Measurements from ENCODE around the gene DLEC1. TPM values are rescaled to one million over a fixed set of nuclear protein-coding genes. Genes with fewer than 3 reads are reported as not detected.
"Not testable (repeated sequence)": the region's sequence is repeated elsewhere in the genome, so short reads cannot be mapped to it uniquely, and the experiment has no call there.

DLEC1 gene
- total and polyA plus RNA-seq, 5 donors: 0.23 to 1.0 (median 0.48) TPM

- intact Hi-C loops (cut with DNase I): no loop called here
- Histone ChIP-seq H3K4me1 (ENCODE audit: control insufficient read depth, insufficient read depth, low read length) (no peaks in the 10 kb centered on the region), H3K27ac (ENCODE audit: low read length) (no peak overlapping the region), H3K4me3 (ENCODE audit: low read length) (no peak overlapping the region), H3K9me3 (ENCODE audit: control insufficient read depth, low read length) (no peaks in the 10 kb centered on the region), H3K27me3 (ENCODE audit: control insufficient read depth, insufficient read depth) (no peaks in the 10 kb centered on the region)
- 80% methylated on average over 4 of the region's 4 CpGs for WGBS
- DNase-seq (no peak), ATAC-seq (peak; percentile 62 to 67)
These were observed 10.5 kb downstream of the DLEC1 start for GRCh38 chr3:38049358-38050126.

DNA sequence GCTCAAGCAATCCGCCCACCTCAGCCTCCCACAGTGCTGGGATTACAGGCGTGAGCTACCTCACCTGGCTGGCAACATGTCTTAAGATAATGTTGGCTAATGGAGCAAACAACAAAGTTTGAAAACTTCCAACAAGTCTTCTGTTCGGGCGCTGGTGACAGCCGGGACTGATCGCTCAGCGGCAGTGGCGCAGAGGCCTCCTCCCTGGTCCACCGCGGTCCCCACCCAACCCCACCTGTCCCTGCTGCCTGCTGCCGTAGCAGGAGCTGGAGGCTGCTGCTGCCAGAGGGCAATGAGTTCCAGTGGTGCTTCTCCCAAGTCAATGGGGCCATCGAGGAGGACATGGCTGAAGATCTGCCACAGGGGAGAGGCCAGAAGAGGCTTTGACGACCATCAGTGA is 12.1 kb downstream of the DLEC1 start:
- no peak for ATAC-seq
- intact Hi-C loops (cut with DNase I): no loop called here
- no peaks in the 10 kb centered on the region for H3K4me1 ChIP-seq (ENCODE audit: control insufficient read depth, insufficient read depth, low read length)
- no peaks in the 10 kb centered on the region for H3K9me3 ChIP-seq (ENCODE audit: control insufficient read depth, low read length)
- 93% methylated on average over 13 of the region's 13 CpGs for WGBS
- H3K4me3 ChIP-seq (ENCODE audit: low read length): no peak overlapping the region
- H3K27ac ChIP-seq (ENCODE audit: low read length): no peak overlapping the region
- DNase-seq: no peak
- H3K27me3 ChIP-seq (ENCODE audit: control insufficient read depth, insufficient read depth): no peaks in the 10 kb centered on the region

DNA sequence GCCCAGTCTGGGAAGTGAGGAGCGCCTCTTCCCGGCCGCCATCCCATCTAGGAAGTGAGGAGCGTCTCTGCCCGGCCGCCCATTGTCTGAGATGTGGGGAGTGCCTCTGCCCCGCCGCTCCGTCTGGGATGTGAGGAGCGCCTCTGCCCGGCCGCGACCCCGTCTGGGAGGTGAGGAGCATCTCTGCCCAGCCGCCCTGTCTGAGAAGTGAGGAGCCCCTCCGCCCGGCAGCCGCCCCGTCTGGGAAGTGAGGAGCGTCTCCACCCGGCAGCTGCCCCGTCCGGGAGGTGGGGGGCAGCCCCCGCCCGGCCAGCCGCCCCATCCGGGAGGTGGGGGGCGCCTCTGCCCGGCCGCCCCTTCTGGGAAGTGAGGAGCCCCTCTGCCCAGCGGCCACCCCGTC is 14.3 kb downstream of the DLEC1 start:
- intact Hi-C loops (cut with DNase I); H3K4me1 ChIP-seq (ENCODE audit: control insufficient read depth, insufficient read depth, low read length); DNase-seq; H3K9me3 ChIP-seq (ENCODE audit: control insufficient read depth, low read length); H3K4me3 ChIP-seq (ENCODE audit: low read length); H3K27ac ChIP-seq (ENCODE audit: low read length); ATAC-seq; H3K27me3 ChIP-seq (ENCODE audit: control insufficient read depth, insufficient read depth): not testable (repeated sequence)
- 98% methylated on average over 19 of the region's 32 CpGs for WGBS

GRCh38 chr3:38053813-38054498 is 14.9 kb downstream of the DLEC1 start:
- intact Hi-C loops (cut with DNase I): not testable (repeated sequence)

DNA sequence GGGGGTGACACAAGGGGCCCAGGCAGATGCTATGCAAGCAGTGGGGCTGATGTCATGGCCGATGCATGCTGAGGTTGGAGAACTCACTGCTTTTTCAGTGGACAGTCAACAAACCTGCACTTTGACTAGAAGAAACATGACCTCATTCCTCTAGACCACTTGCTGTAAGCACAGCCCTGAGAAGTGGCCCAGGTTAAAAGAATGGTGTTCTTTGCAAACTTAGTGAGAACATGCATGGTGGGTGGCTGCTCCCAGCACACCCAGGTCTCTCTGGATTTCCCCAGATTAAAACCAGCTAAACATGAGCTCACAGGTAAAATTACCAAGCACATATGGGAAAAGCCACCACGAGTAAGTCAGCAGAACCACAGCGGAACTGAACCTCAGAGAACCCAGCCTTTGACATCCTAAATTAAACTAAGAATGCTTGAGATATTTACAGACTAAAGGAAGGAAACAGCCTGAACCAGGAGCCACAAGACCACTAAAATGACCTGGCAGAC is 15.5 kb downstream of the DLEC1 start:
- DNase-seq (no peak), ATAC-seq (no peak)
- H3K4me3 ChIP-seq (ENCODE audit: low read length): no peak overlapping the region
- H3K9me3 ChIP-seq (ENCODE audit: control insufficient read depth, low read length): no peaks in the 10 kb centered on the region
- no peaks in the 10 kb centered on the region for H3K27me3 ChIP-seq (ENCODE audit: control insufficient read depth, insufficient read depth)
- no peaks in the 10 kb centered on the region for H3K4me1 ChIP-seq (ENCODE audit: control insufficient read depth, insufficient read depth, low read length)
- intact Hi-C loops (cut with DNase I): no loop called here
- 76% methylated on average over 3 of the region's 3 CpGs for WGBS
- no peak overlapping the region for H3K27ac ChIP-seq (ENCODE audit: low read length)

More at GRCh38 chr3:38053813-38054498, 14.9 kb downstream of the DLEC1 start:
- ATAC-seq; H3K4me1 ChIP-seq (ENCODE audit: control insufficient read depth, insufficient read depth, low read length); H3K27ac ChIP-seq (ENCODE audit: low read length); H3K27me3 ChIP-seq (ENCODE audit: control insufficient read depth, insufficient read depth); DNase-seq; H3K9me3 ChIP-seq (ENCODE audit: control insufficient read depth, low read length); H3K4me3 ChIP-seq (ENCODE audit: low read length): not testable (repeated sequence)
- WGBS: 80% methylated on average over 7 of the region's 9 CpGs

GRCh38 chr3:38059148-38059547 is 20.1 kb downstream of the DLEC1 start:
- Histone ChIP-seq H3K27me3 (ENCODE audit: control insufficient read depth, insufficient read depth) (no peaks in the 10 kb centered on the region), H3K27ac (ENCODE audit: low read length) (no peak overlapping the region), H3K4me1 (ENCODE audit: control insufficient read depth, insufficient read depth, low read length) (no peaks in the 10 kb centered on the region), H3K4me3 (ENCODE audit: low read length) (no peak overlapping the region), H3K9me3 (ENCODE audit: control insufficient read depth, low read length) (no peaks in the 10 kb centered on the region)
- ATAC-seq (no peak), DNase-seq (no peak)
- WGBS: 74% methylated on average over 2 of the region's 2 CpGs
- intact Hi-C loops (cut with DNase I): no loop called here

DNA sequence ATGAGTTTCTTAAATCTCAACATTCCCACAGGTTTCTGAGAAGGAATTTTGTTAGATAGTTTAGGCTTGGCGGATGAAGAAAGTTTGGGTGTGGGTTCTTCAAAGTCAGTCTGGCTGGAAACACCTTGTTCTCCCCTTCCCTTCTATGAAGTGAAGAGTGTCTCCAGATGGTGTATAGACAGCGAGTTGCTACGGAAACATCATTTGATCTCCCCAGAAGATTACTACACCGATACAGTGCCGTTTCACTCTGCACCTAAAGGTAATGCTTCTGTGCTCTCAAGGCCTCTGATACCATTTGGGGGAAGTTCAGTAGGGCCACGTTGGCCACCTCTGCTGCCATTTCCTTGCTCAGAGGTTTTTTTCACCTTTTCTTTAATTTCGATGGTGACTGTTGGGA is 20.6 kb downstream of the DLEC1 start:
- ATAC-seq (no peak), DNase-seq (no peak)
- 81% methylated on average over 7 of the region's 7 CpGs for WGBS
- Histone ChIP-seq H3K27me3 (ENCODE audit: control insufficient read depth, insufficient read depth) (no peaks in the 10 kb centered on the region), H3K27ac (ENCODE audit: low read length) (no peak overlapping the region), H3K4me3 (ENCODE audit: low read length) (no peak overlapping the region), H3K9me3 (ENCODE audit: control insufficient read depth, low read length) (no peaks in the 10 kb centered on the region), H3K4me1 (ENCODE audit: control insufficient read depth, insufficient read depth, low read length) (no peaks in the 10 kb centered on the region)
- intact Hi-C loops (cut with DNase I): no loop called here

DNA sequence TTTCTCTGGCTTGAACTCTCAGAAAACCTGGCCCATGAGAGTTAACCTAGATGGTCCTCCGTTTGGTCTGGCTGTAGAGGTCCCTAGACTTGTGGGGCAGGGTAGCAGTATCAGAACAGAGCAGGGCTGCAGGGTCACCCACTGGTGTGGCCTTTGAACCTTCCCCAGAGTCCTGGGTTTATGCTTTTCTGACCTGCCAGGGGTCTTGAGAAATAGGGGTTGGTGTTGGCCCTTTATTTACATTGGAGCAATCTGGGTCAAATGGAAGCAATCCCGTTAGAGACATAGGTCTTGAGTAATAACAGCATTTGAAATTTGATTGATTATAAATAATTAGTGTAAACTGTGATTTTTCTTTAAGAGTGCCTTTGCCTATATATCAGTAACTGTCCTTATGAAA is 23.8 kb downstream of the DLEC1 start:
- Histone ChIP-seq H3K27me3 (ENCODE audit: control insufficient read depth, insufficient read depth) (no peaks in the 10 kb centered on the region), H3K27ac (ENCODE audit: low read length) (no peak overlapping the region), H3K9me3 (ENCODE audit: control insufficient read depth, low read length) (no peaks in the 10 kb centered on the region), H3K4me1 (ENCODE audit: control insufficient read depth, insufficient read depth, low read length) (no peaks in the 10 kb centered on the region), H3K4me3 (ENCODE audit: low read length) (no peak overlapping the region)
- intact Hi-C loops (cut with DNase I): no loop called here
- ATAC-seq: no peak
- 78% methylated on average over 2 of the region's 2 CpGs for WGBS
- DNase-seq: no peak

DNA sequence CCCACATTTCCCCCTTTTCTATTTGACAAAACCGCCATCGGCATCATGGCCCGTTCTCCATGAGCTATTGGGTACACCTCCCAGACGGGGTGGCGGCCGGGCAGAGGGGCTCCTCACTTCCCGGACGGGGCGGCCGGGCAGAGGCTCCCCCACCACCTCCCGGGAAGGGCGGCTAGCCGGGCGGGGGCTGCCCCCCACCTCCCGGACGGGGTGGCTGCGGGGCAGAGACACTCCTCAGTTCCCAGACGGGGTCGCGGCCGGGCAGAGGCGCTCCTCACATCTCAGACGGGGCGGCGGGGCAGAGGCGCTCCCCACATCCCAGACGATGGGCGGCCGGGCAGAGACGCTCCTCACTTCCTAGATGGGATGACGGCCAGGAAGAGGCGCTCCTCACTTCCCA is 25.4 kb downstream of the DLEC1 start:
- H3K4me3 ChIP-seq (ENCODE audit: low read length); H3K4me1 ChIP-seq (ENCODE audit: control insufficient read depth, insufficient read depth, low read length); H3K27ac ChIP-seq (ENCODE audit: low read length); H3K9me3 ChIP-seq (ENCODE audit: control insufficient read depth, low read length); ATAC-seq; H3K27me3 ChIP-seq (ENCODE audit: control insufficient read depth, insufficient read depth); intact Hi-C loops (cut with DNase I): not testable (repeated sequence)
- DNase-seq: peak in 1 of 3 donors; percentile 52
- 96% methylated on average over 29 of the region's 32 CpGs for WGBS

- Histone ChIP-seq H3K27ac (ENCODE audit: low read length) (no peak overlapping the region), H3K4me1 (ENCODE audit: control insufficient read depth, insufficient read depth, low read length) (no peaks in the 10 kb centered on the region), H3K9me3 (ENCODE audit: control insufficient read depth, low read length) (no peaks in the 10 kb centered on the region), H3K27me3 (ENCODE audit: control insufficient read depth, insufficient read depth) (no peaks in the 10 kb centered on the region), H3K4me3 (ENCODE audit: low read length) (no peak overlapping the region)
- intact Hi-C loops (cut with DNase I): no loop called here
- WGBS: 90% methylated on average over 6 of the region's 6 CpGs
- no peak for ATAC-seq
- no peak for DNase-seq
These were observed 28.7 kb downstream of the DLEC1 start for GRCh38 chr3:38067508-38068233.

- no peaks in the 10 kb centered on the region for H3K4me1 ChIP-seq (ENCODE audit: control insufficient read depth, insufficient read depth, low read length)
- no peaks in the 10 kb centered on the region for H3K27me3 ChIP-seq (ENCODE audit: control insufficient read depth, insufficient read depth)
- no peak for ATAC-seq
- intact Hi-C loops (cut with DNase I): no loop called here
- no peak for DNase-seq
- H3K4me3 ChIP-seq (ENCODE audit: low read length): no peak overlapping the region
- H3K27ac ChIP-seq (ENCODE audit: low read length): no peak overlapping the region
- no peaks in the 10 kb centered on the region for H3K9me3 ChIP-seq (ENCODE audit: control insufficient read depth, low read length)
- 88% methylated on average over 2 of the region's 2 CpGs for WGBS
These were observed 31.0 kb downstream of the DLEC1 start for GRCh38 chr3:38070013-38070412.
